GM19372 (cell line): ENCODE data around the gene CCDC184.
"Not testable (repeated sequence)": the region's sequence is repeated elsewhere in the genome, so short reads cannot be mapped to it uniquely, and the experiment has no call there.

Experiments
- ATAC-seq: cut with Tn5 transposase; IDR thresholded peaks from one replicate; pipeline ENCODE4 v1.9.1; 2021; ENCODE audit warnings: mild to moderate bottlenecking, low read depth, moderate library complexity; ENCODE audit not compliant: unreplicated experiment

Gene CCDC184

GRCh38 chr12:48201516-48201915 is 18.1 kb downstream of the CCDC184 start:
- ATAC-seq: no peak

GRCh38 chr12:48202766-48203165 is 19.3 kb downstream of the CCDC184 start:
- ATAC-seq: no peak

GRCh38 chr12:48203192-48203591 is 19.7 kb downstream of the CCDC184 start, which contains the start of gene OR10AD1:
OR10AD1 (minus strand) TSS chr12:48203292; CDS start chr12:48203292, 0 bp downstream.
- ATAC-seq: no peak

GRCh38 chr12:48209495-48209894 is 26.1 kb downstream of the CCDC184 start:
- not testable (repeated sequence) for ATAC-seq

- no peak for ATAC-seq
Observed at GRCh38 chr12:48216785-48217184, 33.3 kb downstream of the CCDC184 start.

- no peak for ATAC-seq
Observed at GRCh38 chr12:48219631-48220030, 36.2 kb downstream of the CCDC184 start.

- no peak for ATAC-seq
Observed at GRCh38 chr12:48220701-48221100, 37.3 kb downstream of the CCDC184 start.

- no peak for ATAC-seq
Observed at GRCh38 chr12:48221645-48222044, 38.2 kb downstream of the CCDC184 start.

GRCh38 chr12:48224533-48224932 is 41.1 kb downstream of the CCDC184 start:
- ATAC-seq: not testable (repeated sequence)

- ATAC-seq: not testable (repeated sequence)
Observed at GRCh38 chr12:48231169-48231958, 47.9 kb downstream of the CCDC184 start.
